Muscle of arm (tissue), 12 donors: ENCODE measurements around the gene ROR1. TPM values are rescaled to one million over a fixed set of nuclear protein-coding genes. Genes with fewer than 3 reads are reported as not detected.
"Not testable (repeated sequence)": the region's sequence is repeated elsewhere in the genome, so short reads cannot be mapped to it uniquely, and the experiment has no call there.

Source experiments
- DNase-seq: peaks from one replicate; pipeline ENCODE4 v3.0.0-alpha.2; 2013
- polyA plus RNA-seq, 12 donors: library from polyadenylated mRNA; unstranded; fragments of 120-200 nt; gene quantifications; one replicate each; pipeline ENCODE4 v1.2.1, GENCODE V29; 2013; ENCODE audit not compliant: insufficient read length in 12 of 12

ROR1 gene
- polyA plus RNA-seq, 12 donors = 9.0 to 21.4 (median 11.9) TPM; not detected in 1

GRCh38 chr1:63756839-63757238, 17.0 kb upstream of the ROR1 start:
- no peak for DNase-seq

DNA sequence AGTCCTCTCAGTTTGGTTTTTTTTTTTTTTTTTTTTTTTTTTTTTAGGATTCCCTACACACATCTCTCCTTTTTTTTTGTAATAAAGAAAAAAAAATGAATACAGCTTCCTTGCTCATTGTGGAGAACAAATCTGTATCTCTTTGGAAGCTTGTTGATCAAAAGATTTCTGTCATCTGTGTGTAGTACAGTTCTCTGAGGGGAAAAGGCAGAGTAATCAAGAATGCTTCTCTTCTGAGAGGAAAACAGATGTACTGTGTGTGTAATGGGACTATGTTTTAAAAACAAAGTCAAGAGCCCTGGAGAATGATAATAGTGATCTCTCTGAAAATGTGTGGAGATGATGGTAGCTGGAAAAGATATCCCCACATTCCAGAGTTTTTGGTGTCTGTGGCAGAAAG, 16.5 kb upstream of the ROR1 start:
- DNase-seq = no peak

DNA sequence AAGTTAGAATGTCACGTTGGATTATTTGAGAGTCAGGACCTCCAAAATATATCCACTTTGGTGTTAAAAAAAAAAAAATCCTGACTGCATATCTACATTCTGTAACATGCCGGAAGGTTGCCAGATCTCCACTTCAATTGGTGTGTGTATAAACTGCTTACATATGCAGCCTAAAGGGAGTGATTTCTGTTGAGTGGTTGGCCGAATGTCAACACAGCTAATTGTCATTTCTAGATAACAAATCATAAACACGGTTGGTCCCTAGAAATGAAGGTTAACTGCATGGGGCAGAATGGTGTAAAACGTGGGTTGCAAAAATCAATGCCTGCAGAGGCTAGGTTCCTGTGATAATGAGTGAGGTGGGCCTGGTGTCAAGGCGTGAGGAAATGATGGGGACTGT, 15.0 kb upstream of the ROR1 start:
- no peak for DNase-seq

DNA sequence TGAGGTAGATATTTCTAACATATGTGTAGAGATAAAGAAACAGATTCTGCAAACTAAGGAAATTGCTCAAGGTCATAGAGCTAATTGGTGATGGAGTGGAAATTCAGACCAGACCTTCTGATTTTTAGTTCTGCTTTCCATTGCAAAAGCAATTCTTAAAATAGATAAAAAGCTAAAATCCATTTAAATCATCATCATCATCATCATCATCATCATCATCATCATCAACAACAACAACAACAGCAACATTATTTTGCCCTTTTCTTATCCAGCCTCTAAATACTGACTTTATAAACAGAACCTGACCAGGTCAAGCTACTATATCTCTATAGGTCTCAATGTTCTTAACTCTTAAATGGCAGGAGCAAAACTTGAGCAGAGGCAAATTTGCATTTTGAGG, 14.0 kb upstream of the ROR1 start:
- DNase-seq = no peak

DNA sequence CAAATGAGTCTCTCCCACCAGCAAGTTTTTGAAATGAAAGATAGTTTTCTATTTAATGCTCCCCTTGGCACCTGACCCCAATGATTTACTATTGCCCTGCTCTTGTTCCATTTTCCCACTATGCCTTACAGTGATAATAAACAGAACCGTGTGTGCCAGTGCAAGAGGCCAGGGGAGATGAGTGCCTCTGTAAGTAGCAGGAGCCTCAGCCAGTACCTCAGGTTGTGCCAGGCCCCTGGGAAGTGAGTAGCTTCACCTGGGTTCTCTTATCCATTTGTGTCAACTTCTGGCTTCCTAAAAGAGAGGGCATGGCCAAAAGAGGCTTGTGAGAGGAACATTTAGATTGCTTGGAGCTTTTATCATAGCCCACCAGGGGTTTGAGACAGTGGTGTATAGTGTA, 3.4 kb upstream of the ROR1 start:
- DNase-seq = no peak

DNA sequence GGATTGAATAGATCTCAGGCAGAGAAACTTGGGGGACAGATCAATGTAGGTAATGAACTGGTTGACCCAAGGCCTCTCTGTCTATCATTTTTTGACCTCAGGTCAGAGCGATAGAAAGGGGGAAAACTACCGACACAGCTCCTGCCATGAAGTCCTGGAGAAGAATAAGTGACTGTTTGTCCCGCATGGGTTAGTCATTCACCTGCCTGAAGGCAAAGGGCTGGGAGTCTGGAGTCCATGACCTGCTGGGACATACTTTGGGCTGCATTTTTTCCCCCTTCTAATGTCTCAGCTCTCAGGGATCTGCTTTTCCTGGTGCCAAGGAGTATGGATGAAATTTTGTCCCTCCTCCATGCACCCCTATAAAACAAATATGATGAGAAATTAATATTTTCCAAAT, 1.6 kb upstream of the ROR1 start:
- no peak for DNase-seq

GRCh38 chr1:63772876-63773275, 941 bp upstream of the ROR1 start:
- no peak for DNase-seq

DNA sequence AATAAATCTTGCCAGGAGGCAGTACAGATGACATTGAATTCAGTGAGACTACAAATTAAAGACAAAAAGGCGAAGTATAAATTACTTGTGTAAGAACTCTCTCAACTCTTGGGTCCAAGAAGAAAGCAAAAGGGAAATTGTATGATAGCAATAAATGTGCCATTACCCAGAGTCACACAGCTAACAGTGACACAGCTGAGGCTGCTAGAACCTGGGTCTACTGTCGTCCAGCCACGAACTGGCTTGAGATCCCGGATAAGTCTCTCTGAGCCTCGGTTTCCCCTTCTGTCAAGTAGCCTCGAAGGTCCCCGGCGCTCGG, 362 bp upstream of the ROR1 start:
- DNase-seq = no peak

DNA sequence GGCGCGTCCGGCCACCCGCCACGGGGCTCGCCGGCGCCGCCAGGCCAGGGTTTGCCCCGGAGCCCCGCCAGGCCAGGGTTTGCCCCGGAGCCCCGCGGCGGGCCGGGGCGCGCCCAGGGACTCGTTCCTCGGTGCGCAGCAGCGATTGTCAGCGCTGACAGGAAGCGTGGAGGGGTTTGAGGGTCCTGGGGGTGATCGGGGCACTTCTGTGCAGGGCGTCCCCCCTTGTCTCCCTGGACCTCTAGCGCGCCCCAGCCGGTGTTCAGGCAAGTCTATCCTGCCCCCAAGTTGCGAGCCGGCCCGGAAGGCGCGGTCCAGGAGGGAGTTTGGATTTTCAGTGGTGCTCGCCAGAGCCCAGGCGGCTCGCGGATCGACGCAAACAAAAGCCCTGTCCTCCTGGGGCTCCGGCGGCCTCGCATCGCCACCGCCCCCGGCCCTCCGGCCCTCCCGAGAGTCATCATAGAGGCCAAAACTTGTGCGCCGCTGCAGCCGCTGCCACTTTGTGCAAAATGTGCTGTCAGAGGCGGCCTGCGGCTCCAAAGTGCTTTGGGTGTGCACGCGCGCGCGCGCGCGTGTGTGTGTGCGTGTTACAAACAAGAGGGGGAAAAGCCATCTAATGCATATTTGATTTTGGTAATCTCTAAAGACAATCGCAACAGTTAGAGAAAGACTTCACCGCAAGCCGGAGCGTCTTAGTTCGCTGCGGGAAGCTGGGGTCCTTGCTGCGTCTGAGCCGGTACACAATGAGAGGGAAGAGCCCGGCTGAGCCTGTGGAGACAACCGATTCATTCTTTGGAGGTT, 1.0 kb downstream of the ROR1 start:
- DNase-seq = peak; percentile 65

DNA sequence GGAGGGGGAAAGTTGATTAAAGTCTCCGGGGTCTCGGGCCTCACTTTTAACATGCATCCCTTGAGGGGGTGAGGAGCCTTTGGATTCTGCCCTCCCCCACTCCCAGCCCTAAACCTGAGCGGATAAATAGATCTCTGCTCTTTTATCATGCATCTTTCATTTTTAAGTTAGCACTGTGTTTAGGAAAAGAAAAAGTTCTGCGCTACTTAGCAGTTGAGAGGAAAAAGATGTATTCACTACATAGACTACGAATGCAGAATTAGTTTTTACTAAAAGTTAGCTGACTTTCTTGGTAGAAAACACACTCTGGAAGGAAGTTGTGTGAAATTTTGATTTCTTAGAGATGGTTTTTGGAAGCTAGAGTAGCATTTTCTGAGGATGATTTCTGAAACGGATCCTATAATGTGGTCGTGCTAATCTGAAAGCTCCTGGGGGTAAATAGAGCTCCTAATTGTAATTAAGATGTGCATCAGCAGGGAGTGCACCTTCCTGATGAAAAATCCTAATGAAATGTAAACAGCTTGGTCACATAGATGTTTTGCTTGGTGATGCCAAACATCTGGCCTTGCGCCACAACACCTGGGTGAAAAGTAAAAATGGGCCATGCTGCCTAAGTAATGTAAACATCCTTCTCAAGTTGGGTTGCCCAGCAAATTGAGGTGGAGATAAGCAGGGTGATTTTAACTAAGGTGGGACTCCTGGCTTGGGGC, 1.8 kb downstream of the ROR1 start:
- DNase-seq = no peak

GRCh38 chr1:63777286-63777685, 3.5 kb downstream of the ROR1 start:
- no peak for DNase-seq

DNA sequence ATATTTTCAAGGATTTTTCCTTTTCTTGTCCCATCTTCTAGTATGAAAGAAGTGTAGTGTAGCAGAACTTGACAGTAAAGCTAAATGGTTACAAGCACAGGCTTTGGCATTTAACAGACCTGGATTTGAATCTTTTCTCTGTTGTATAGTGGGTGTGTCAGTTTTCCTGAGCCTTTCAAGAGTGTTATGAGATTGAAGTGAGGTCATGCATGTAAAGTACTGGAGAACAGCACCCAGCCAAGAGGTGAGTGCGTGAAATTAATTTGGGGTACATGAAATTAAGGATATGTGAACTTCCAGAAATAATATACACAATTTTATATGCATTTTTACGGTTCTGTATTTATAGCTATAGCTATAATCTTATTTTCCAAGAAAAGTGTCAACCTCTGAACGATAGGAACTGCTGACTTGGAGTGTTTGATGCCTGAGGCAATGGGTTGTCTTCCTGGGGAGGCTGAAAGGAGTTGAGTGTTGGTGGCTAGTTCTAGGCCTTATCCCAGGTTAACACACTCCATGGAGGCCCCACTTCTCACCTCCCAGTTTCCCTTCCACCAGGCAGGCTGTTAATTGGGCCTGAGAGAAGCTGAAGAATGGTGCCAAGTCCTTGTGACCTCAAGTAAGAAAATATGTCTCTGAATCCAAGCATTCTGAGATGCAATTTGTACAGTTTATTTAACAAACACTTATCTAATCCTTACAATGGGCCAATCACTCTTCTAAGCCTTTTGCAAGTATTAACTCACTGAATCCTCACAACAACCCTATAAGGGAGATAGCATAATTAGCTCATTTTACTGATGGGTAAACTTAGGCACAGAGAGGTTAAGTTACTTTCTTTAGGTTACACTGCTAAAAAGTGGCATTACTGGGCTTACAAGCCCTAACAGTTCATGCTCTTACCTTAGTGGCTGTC, 4.4 kb downstream of the ROR1 start:
- DNase-seq = no peak

- no peak for DNase-seq
Observed at GRCh38 chr1:63779338-63780211, 5.8 kb downstream of the ROR1 start.

GRCh38 chr1:63780565-63780964, 6.7 kb downstream of the ROR1 start:
- no peak for DNase-seq

DNA sequence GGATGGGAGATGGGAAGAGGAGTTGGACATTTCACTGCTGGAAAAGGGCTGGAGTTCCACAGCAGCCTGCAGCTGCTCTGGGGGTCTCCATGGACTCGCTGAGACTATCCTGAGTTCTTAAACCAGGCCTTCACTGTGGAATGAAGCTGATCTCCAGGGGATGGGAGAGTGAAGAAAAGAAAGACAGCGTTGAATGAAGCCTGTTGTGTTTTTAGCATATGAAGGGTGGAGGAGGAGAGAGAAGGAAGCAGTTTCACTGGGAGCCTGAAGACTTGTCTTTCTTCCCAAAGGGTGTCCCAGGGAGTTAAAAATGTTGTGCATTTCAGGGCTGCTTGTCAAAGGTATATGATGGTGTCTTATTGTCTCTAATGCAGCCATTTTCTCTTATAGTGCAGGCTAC, 9.2 kb downstream of the ROR1 start:
- no peak for DNase-seq

DNA sequence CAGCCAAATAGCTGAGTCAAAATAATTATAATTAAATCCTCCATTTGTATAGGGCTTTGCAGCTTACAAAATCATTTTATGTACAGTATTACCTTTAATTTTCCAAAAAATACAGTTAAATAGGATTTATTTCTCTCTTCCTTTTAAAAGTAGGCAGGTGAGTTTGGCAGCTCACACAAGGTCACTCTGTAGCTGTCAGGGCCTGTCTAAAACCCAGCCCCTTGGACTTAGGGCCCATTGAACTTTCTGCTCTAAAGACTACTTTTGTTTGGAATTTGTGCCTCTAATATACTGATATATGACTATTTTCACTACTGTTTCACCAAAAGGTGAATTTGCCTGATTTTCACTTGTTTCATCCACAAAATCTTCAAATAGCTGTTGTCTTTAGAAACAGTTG, 10.3 kb downstream of the ROR1 start:
- DNase-seq = no peak

DNA sequence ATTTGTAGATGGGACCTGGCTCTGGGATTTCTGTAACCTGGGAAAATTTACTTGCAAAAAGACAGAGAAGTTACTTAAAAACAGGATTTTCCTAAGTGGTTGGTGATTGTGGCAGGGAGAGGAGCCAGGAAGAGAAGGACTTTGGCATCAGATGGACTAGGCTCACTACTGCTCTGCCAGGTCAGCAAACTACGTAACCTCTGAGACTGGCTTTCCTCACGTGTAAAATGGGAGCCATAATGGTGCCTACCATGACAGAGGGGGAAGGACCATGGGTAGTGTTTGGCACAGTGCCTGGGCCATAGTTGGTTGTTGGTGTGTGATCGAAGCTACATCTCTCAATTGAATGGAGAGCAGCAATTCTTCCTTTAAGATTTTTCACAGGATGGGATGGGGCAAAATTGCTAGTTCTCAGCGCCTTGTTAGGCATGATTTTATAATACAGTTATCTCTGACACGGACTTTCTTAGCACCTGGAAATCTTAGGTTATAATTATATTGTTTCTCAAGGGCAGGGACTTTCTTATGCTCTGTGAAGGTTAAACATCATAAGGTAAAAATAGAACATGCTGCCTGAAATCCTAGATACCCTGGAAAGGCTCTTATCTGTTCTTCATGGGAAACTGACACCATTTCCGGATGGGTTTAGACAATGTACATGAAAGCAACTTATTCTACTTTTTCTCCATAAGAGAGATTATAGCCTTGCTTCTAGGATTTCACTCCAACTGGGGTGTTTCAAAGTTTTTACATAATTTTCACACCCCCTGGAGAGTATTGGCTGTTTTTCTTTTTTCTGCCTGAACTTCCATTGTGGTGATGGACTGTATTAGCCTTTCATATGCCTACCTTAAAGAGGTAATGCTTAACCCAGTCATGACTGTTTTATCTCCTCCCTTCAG, 10.9 kb downstream of the ROR1 start:
- no peak for DNase-seq

DNA sequence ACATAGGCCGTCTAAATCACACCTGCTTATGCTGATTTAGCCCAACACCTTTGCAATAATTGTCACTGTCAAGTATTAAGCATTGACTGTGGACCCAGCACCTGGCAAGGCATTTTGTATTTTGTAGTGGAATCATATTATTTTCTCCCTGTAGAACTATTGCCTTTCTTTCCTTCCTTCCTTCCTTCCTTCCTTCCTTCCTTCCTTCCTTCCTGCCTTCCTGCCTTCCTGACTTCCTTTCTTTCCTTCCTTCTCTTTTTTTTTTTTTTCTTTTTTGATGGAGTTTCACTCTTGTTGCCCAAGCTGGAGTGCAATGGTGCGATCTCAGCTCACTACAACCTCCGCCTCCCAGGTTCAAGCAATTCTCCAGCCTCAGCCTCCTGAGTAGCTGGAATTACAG, 13.5 kb downstream of the ROR1 start:
- DNase-seq = not testable (repeated sequence)

DNA sequence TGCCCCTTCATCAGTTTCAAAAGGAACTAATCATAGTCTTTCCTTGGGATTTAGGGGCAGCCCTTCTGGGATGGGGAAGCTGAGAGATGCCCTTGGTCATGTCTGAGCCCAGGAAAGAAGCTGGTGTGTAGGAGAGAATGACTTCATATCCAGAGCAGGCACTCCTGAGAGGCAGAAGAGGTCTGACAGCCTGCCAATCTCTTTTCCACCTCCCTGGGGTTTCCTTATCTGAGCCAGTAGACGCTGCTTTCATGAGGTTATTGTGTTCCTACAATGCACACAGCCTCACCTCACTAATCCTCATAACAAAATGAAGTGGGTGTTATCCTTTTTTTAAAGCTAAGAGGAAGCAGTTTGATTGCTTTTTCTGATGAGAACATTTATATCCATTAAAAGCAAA, 14.1 kb downstream of the ROR1 start:
- DNase-seq = no peak

DNA sequence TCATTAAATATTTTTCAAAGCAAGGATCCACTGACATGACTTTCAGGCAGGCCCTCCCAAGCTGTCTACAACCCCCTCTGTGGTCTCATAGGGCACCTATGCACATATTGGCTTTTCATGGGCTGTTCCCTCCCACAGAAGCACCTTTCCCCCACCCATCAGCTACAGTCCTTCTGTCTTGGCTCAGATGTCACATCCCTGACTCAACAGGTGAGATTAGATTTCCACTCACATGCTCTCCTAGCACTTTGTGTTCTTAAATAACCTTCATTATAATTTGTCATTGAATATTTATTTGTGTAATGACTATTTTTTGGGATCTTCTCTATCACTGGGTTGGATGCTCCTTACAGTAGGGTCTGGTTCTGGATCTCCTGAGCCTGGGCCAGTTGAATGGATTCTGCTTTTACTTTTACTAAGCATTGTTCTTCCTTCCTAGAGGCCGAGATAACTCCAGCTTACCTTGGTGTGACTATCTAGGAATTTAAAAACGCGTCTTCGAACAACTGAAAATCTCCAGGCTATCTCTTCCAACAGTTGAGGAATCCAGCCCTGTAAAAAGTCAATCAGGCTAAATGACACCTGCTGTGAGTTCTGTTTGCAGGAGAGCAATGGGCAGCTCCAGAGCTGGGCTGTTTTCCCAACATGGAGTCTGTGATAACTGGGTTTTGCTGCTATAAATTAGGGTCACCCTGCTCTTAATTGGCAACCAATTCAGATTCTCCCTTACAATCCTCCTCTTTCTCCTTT, 16.2 kb downstream of the ROR1 start:
- DNase-seq = no peak
